COLO668 (cell line): ENCODE data around the gene SGO2.
A peak's percentile ranks its signal among the peaks of the same experiment; 100 is the strongest.
"Not testable (repeated sequence)": the region's sequence is repeated elsewhere in the genome, so short reads cannot be mapped to it uniquely, and the experiment has no call there.

Experiments used
- DNase-seq: peaks from one replicate; lab custom pipeline; 2025; ENCODE audit not compliant: unreplicated experiment; lab: John Stamatoyannopoulos, UW

The SGO2 gene

GRCh38 chr2:200523604-200524003, 2.4 kb upstream of the SGO2 start:
- DNase-seq = no peak

- no peak for DNase-seq
Observed at GRCh38 chr2:200525066-200525465, 941 bp upstream of the SGO2 start.

- no peak for DNase-seq
Observed at GRCh38 chr2:200525551-200525881, 491 bp upstream of the SGO2 start.

- DNase-seq = no peak
Observed at GRCh38 chr2:200528228-200528627, 2.2 kb downstream of the SGO2 start.

- DNase-seq = no peak
Observed at GRCh38 chr2:200533754-200534153, 7.7 kb downstream of the SGO2 start.

- DNase-seq = no peak
Observed at GRCh38 chr2:200534572-200534971, 8.6 kb downstream of the SGO2 start.

- no peak for DNase-seq
Observed at GRCh38 chr2:200538139-200538538, 12.1 kb downstream of the SGO2 start.

GRCh38 chr2:200540793-200541192, 14.8 kb downstream of the SGO2 start:
- DNase-seq = no peak

GRCh38 chr2:200566596-200566995, 40.6 kb downstream of the SGO2 start:
- not testable (repeated sequence) for DNase-seq

GRCh38 chr2:200567932-200568331, 41.9 kb downstream of the SGO2 start:
- DNase-seq = no peak

GRCh38 chr2:200575957-200576356, 50.0 kb downstream of the SGO2 start:
- DNase-seq = no peak

GRCh38 chr2:200577027-200577426, 51.0 kb downstream of the SGO2 start:
- no peak for DNase-seq

- no peak for DNase-seq
Observed at GRCh38 chr2:200578778-200579177, 52.8 kb downstream of the SGO2 start.

GRCh38 chr2:200584639-200585038, 58.6 kb downstream of the SGO2 start:
- no peak for DNase-seq

GRCh38 chr2:200585340-200585729, 59.3 kb downstream of the SGO2 start:
- no peak for DNase-seq

- peak; percentile 17 for DNase-seq
Observed at GRCh38 chr2:200585730-200586643, 60.0 kb downstream of the SGO2 start, which contains the start of gene AOX1. TSS of gene AOX1 (plus strand) at chr2:200586014. CDS start at chr2:200586109, 95 bp downstream.

- DNase-seq = no peak
Observed at GRCh38 chr2:200586644-200586975, 60.6 kb downstream of the SGO2 start.

- no peak for DNase-seq
Observed at GRCh38 chr2:200587007-200587616, 61.1 kb downstream of the SGO2 start.

- no peak for DNase-seq
Observed at GRCh38 chr2:200588076-200588678, 62.2 kb downstream of the SGO2 start.

- no peak for DNase-seq
Observed at GRCh38 chr2:200590090-200590489, 64.1 kb downstream of the SGO2 start.

- DNase-seq = no peak
Observed at GRCh38 chr2:200591308-200591707, 65.3 kb downstream of the SGO2 start.

GRCh38 chr2:200592406-200593075, 66.5 kb downstream of the SGO2 start:
- DNase-seq = no peak
